22Rv1 (cell line): Measurements from ENCODE around the gene TRAF7.

Experiments
- CTCF ChIP-seq: fragments of 450-650 bp; IDR thresholded peaks from 2 replicates; pipeline ENCODE4 v1.5.1; 2017; ENCODE audit warnings: mild to moderate bottlenecking
- ZFX ChIP-seq: fragments of 450-650 bp; IDR thresholded peaks from 2 replicates; pipeline ENCODE4 v1.6.1; 2017; ENCODE audit warnings: antibody characterized with exemption, borderline replicate concordance

GRCh38 chr16:2173366-2173765, 17.8 kb downstream of the TRAF7 start:
- TF ChIP-seq CTCF (no peak), ZFX (no peak)
